Cardiac muscle cell (in vitro differentiated cells and primary cell): ENCODE results near the gene DCUN1D2. TPM values are rescaled to one million over a fixed set of nuclear protein-coding genes. Genes with fewer than 3 reads are reported as not detected.

Experiments
- DNase-seq, 2 donors: peaks; one replicate each; pipeline versions ENCODE4 v3.0.0 to v3.0.0-alpha.2; 2010 to 2017; ENCODE audit warnings: low read depth in 1 of 2, low spot score in 1 of 2
- H3K27ac ChIP-seq: fragments of 200-600 bp; sonication (generic); 2 replicates; pipeline ENCODE4 v1.5.1; 2016
- H3K27me3 ChIP-seq: fragments of 200-600 bp; sonication (generic); 2 replicates; pipeline ENCODE4 v1.6.0; 2016; ENCODE audit warnings: control low read depth
- H3K36me3 ChIP-seq: fragments of 200-600 bp; sonication (generic); 2 replicates; pipeline ENCODE4 v1.5.1; 2016; ENCODE audit warnings: control low read depth
- H3K4me1 ChIP-seq: fragments of 200-600 bp; sonication (generic); 2 replicates; pipeline ENCODE4 v1.8.1; 2017; ENCODE audit warnings: low read depth, mild to moderate bottlenecking, mixed run types
- H3K4me3 ChIP-seq: fragments of 200-600 bp; sonication (generic); 2 replicates; pipeline ENCODE4 v1.5.1; 2016; ENCODE audit warnings: mild to moderate bottlenecking
- H3K9me3 ChIP-seq: fragments of 200-600 bp; sonication (generic); 2 replicates; pipeline ENCODE4 v1.5.1; 2017; ENCODE audit warnings: low read depth, mild to moderate bottlenecking, control low read depth
- CTCF ChIP-seq: IDR thresholded peaks from 2 replicates; pipeline ENCODE4 v1.5.1; 2012; ENCODE audit warnings: low read depth, mild to moderate bottlenecking, low read length
- polyA plus RNA-seq: library from polyadenylated mRNA; unstranded; fragments of >200 nt; fragmentation: Nextera tagmentation; extraction: Ambion mirVana; gene quantifications from 2 replicates; pipeline ENCODE4 v1.2.1, GENCODE V29; 2016
- total RNA-seq: library from RNA; depleted of rRNA; stranded (reverse); fragments of >200 nt; gene quantifications from 2 replicates; pipeline ENCODE4 v1.2.3, GENCODE V29; 2016

The DCUN1D2 gene
- total and polyA plus RNA-seq, 2 experiments from 2014 or later, result 23.7 to 32.4 TPM

GRCh38 chr13:113468029-113468428, 22.5 kb downstream of the DCUN1D2 start:
- no peak for DNase-seq
- Histone ChIP-seq H3K9me3 (no peaks in the 10 kb centered on the region), H3K27me3 (no peaks in the 10 kb centered on the region), H3K36me3 (peaks cover 5% of the 10 kb centered on the region), H3K4me1 (no peaks in the 10 kb centered on the region), H3K27ac (no peak overlapping the region), H3K4me3 (no peak overlapping the region)
- TF ChIP-seq CTCF, result no peak

- no peaks in the 10 kb centered on the region for H3K9me3 ChIP-seq
- no peaks in the 10 kb centered on the region for H3K4me1 ChIP-seq
- no peak for TF ChIP-seq CTCF
- no peak overlapping the region for H3K4me3 ChIP-seq
- peaks cover 5% of the 10 kb centered on the region for H3K36me3 ChIP-seq
- no peak overlapping the region for H3K27ac ChIP-seq
- DNase-seq, result no peak
- no peaks in the 10 kb centered on the region for H3K27me3 ChIP-seq
These were observed 24.1 kb downstream of the DCUN1D2 start for GRCh38 chr13:113466383-113466782.

- Histone ChIP-seq H3K4me1 (no peaks in the 10 kb centered on the region), H3K9me3 (no peaks in the 10 kb centered on the region), H3K27ac (no peak overlapping the region), H3K4me3 (no peak overlapping the region), H3K36me3 (peaks cover 9% of the 10 kb centered on the region), H3K27me3 (no peaks in the 10 kb centered on the region)
- TF ChIP-seq CTCF, result no peak
- DNase-seq, result no peak
These were observed 25.2 kb downstream of the DCUN1D2 start for GRCh38 chr13:113465300-113465699.

GRCh38 chr13:113464476-113464875, 26.0 kb downstream of the DCUN1D2 start:
- no peaks in the 10 kb centered on the region for H3K9me3 ChIP-seq
- H3K27ac ChIP-seq, result no peak overlapping the region
- H3K27me3 ChIP-seq, result no peaks in the 10 kb centered on the region
- H3K36me3 ChIP-seq, result peaks cover 15% of the 10 kb centered on the region
- no peak overlapping the region for H3K4me3 ChIP-seq
- no peak for DNase-seq
- no peak for TF ChIP-seq CTCF
- H3K4me1 ChIP-seq, result no peaks in the 10 kb centered on the region

- no peaks in the 10 kb centered on the region for H3K27me3 ChIP-seq
- no peaks in the 10 kb centered on the region for H3K9me3 ChIP-seq
- peaks cover 31% of the 10 kb centered on the region for H3K36me3 ChIP-seq
- DNase-seq, result no peak
- H3K27ac ChIP-seq, result no peak overlapping the region
- no peak for TF ChIP-seq CTCF
- H3K4me1 ChIP-seq, result no peaks in the 10 kb centered on the region
- no peak overlapping the region for H3K4me3 ChIP-seq
These were observed 29.3 kb downstream of the DCUN1D2 start for GRCh38 chr13:113461022-113461751.
